ENCODE measurements around the gene NT5C1B.
"Not testable (repeated sequence)": the region's sequence is repeated elsewhere in the genome, so short reads cannot be mapped to it uniquely, and the experiment has no call there.

The NT5C1B gene

GRCh38 chr2:18589354-18589753 lies at the start of gene NT5C1B:
NT5C1B (minus strand) TSS chr2:18589569; CDS start chr2:18589468, 101 bp downstream.
- DNase-seq: no peak

- peak; percentile 70 for DNase-seq
These were observed 47.8 kb upstream of the NT5C1B start for GRCh38 chr2:18637196-18637595.

- DNase-seq: not testable (repeated sequence)
These were observed 43.3 kb upstream of the NT5C1B start for GRCh38 chr2:18632699-18633098.

- DNase-seq: no peak
These were observed 41.6 kb upstream of the NT5C1B start for GRCh38 chr2:18630941-18631340.

DNA sequence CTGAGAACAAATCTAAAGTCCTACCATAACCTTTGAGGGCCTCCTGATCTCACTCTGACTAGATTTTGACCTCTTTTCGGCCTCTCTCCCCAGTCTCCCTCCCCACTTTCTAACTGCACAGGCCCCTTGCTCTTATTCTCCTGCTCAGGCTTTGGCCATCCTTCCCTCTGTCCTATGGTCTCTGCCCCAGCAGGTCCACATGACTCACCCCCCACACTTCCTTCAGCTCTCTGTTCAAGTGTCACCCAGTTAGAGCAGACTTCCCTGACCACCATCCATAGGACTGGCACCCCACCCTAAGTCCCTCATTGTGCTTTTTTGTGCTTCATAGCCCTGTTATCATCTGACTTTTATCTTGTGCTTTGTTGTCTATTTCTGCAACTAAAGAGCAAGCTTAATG lies 41.2 kb upstream of the NT5C1B start:
- DNase-seq: no peak

DNA sequence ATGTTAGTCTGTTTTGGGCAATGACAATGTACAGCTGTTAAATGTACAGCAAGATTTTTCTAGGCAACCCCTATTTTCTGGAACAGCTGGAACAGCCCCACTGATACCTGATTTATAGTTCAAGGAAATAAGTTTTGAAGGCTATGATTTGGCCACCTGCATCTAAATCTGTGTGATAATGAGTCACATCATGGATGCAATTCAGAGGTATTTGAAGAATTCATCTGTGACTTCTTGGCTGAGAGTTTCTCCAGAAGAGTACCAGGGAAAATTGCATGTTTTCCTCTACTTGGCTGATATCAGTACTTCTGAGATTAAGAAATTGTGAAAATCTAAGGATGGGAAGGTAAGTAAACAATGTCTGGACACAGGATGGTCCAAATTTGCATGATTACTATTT lies 40.7 kb upstream of the NT5C1B start:
- DNase-seq: no peak

DNA sequence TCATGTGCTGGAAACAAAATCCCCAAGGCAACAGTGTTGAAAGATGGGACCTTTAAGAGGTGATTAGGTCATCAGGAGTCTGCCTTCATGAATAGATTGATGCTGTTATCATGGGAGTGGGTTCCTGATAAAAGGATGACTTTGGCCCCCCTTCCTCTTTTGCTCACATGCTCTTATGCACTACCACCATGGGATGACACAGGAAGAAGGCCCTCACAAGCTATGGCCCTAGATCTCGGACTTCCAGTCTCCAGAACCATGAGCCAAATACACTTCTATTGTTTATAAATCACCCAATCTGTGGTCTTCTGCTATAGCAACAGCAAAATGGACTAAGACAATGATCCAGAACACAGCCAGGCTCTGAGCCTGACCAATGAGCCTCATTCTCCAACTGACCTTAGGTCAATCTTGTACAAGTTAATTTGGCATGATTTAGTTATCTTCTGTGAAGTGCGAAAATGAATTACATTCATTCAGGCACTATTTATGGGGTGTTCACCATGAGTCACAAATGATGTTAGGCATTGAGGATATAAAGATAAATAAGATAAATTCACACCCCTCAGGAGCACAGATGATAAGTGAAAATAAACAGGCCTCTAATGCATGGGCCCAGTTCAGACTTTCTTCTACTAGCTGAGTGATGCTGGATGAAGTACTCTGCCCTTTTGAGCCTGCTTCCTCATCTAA lies 37.7 kb upstream of the NT5C1B start:
- no peak for DNase-seq

DNA sequence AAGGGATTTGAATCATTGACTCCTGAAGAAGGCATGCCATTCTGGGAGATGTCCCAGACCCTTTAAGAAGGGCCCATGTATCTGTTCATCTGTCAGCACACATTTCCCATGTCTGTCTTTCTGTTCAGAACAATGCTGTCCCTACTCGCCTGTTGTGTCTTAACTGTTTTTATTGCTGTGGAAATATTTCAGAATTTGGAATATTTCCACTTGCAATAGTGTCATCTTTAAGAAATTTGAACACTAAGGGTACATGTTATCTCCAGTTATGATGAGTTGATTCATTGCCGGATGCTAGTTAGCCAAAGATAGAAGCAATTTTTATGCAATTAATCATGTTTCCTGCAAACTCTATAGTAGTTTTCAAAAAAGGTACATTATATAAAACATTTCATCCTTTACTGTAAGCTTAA lies 36.9 kb upstream of the NT5C1B start:
- DNase-seq: no peak

DNA sequence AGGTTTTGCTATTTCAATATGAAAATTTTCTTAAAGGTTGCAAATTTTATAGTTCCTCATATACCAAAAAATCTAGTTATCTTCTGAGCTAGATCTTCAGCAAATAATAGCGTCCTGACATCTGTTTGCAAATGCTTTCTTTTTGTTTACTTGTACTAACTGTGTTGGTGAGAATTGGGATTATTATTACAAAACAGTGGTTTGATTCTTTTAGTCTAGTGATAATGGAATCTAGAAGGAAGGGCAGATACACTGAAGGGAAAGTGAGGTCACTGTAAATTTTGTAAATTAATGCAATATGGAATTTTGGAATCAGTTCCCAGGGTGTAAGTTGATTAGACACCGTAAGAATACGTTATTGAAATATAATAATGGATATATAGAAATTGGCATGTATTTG lies 36.2 kb upstream of the NT5C1B start:
- DNase-seq: no peak

- DNase-seq: no peak
These were observed 34.4 kb upstream of the NT5C1B start for GRCh38 chr2:18623782-18624181.

DNA sequence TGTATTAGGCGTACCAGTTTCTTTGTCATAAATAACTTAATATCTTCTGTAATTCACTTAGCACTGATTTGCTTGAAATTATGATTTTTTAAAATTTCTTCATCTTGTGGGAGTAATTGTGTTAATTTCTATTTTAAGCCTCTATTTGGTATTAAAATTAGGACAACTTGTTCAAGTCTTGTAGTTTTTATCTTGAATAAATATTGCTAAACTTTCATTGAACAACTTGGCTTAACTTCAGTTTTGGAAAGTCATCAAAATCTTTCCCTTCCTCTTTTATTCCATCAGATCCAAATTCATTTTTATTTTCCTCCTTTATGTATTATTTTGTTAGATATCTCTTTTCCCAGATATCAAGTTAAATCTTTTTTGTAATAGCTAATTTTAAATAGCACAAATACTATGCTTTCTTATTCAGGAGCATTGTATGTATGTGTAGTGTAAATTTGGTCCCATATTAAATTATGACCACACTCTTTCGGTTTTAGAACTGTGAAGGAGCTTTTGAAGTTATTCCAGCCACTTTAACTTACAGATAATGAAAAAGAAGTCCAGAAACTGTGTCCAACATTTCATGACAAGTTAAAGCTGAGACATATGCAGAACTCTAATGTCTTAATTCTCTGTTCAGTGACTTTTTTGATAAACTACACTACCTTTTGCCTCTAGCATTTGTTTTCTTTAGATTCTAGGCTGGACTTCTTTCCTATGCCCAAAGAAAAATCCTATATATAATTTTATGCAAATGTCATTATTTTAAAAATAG lies 31.7 kb upstream of the NT5C1B start:
- DNase-seq: no peak

- no peak for DNase-seq
These were observed 29.7 kb upstream of the NT5C1B start for GRCh38 chr2:18619091-18619490.

DNA sequence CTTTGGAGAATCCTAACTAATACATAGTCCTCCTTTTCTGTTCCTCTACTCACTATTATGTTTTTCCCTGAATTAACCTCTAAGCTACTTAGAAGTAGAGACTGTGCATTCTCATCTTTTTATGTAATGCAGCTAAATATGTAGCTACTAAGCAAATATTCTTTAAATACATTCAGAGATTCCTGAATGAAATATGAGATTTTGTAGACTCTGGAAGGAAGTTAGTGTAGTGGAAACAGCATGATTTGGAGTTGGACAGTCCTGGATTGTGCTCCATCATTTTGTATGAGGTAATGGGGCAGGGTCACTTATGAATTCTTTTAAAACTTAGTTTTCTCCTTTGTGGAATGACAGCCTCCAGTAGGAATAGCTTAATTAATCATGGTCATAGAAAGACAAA lies 24.7 kb upstream of the NT5C1B start:
- no peak for DNase-seq

GRCh38 chr2:18612133-18612532 lies 22.8 kb upstream of the NT5C1B start:
- DNase-seq: no peak

DNA sequence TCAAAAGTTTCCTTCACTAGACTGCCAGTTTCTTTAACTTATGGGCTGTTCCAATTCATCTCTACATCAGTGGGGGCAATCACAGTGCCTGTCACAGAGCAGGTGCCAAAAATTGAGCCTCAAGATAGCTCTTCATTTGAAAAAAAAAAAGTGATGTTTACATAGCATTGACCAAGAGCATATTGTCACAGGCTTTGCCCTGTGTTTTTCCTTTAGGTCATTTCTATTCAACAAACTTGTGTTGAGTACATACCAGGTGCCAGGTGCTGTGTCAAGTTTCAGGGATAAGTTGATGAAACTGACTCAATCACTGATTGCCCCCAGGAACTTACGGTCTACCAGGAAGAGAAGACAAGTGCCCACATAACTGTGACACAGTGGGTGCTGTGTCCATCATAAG lies 22.2 kb upstream of the NT5C1B start:
- DNase-seq: no peak

- no peak for DNase-seq
These were observed 21.8 kb upstream of the NT5C1B start for GRCh38 chr2:18611184-18611583.

GRCh38 chr2:18610651-18611050 lies 21.3 kb upstream of the NT5C1B start:
- no peak for DNase-seq

DNA sequence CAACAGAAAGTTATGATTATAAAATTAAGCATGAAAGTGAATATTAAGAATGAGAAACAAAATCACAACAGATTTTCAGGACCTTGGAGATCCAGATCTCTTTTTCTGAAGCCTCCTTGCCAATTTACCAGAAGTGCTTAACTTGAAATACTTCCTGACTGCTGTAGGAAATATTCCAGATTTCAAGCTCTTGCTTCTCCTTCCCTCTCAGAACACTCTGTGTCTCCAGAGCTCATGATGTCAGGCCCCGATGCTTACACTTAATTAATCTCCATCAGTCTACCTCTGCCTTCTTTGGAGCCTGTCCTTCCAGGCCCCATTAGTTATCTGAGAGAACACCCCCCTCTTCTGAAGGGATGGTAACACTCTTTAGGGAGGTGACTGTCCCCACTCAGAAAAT lies 20.7 kb upstream of the NT5C1B start:
- no peak for DNase-seq

DNA sequence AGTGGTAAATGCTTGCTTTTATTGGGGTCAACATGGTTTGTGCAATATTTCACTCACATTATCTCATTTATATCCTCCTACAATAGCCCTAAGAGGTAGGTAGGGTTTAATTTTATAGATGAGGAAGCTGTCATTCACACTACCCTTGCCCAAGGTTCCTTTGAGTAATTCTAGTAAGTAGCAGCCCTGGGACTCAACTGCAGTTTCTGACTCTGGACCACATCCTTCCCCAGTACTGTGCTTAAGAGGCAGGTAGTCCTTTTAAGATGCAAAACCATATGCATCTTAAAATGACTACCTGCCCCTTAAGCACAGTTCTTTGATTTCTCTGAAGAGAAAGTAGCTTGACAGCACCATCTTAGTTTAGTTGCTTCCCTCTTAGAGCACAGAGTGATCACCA lies 15.7 kb upstream of the NT5C1B start:
- DNase-seq: no peak

- DNase-seq: no peak
These were observed 15.1 kb upstream of the NT5C1B start for GRCh38 chr2:18604531-18604885.

DNA sequence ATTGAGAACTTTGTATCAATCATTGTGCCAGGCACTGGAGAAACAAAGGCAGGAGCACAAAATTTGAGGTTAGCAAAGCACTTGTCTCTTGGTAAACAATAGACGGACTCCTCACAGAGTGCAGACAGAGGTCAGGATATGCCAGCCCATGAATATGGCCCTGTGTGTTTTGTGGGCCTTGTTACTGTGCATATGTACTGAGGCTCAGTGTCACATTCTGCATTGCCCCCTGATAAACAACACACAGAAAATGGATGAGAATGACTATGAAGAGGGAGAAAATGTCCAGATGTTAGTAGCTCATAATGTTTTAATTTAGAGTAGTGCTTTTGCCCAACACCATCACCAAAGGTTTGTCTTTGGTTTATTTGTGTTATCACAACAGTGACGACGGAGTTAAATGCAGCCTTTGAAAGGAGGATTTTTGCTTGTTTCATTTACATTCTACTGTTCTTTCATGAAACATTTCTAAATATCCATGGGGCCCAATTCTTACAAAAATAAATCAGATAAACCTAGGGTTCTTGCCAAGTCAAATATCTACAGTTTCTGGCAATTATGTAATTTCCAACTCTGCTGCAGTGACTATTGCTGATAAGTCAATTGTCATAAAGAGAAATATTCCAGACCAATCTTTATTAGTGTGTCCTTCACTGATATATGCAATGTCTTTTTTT lies 14.6 kb upstream of the NT5C1B start:
- DNase-seq: no peak

DNA sequence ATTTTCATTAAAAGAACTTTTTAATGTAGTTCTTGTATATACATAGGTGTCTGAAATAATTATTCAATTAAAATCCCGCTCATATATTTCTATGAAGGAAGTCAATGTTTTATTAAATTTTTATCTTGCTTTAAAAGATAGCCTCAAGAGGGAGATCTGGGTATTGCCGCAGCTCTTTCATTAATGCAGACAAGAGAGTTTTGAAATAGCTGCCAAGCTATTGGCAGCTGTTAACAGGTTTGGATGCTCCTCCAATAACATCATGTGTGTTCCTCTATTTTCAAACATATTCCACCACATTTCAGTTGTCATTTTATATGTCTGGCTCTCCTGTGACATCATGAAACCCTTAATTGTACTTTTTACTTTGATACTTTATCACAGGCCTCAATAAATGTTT lies 12.9 kb upstream of the NT5C1B start:
- no peak for DNase-seq

- no peak for DNase-seq
These were observed 10.9 kb upstream of the NT5C1B start for GRCh38 chr2:18600255-18600613.

DNA sequence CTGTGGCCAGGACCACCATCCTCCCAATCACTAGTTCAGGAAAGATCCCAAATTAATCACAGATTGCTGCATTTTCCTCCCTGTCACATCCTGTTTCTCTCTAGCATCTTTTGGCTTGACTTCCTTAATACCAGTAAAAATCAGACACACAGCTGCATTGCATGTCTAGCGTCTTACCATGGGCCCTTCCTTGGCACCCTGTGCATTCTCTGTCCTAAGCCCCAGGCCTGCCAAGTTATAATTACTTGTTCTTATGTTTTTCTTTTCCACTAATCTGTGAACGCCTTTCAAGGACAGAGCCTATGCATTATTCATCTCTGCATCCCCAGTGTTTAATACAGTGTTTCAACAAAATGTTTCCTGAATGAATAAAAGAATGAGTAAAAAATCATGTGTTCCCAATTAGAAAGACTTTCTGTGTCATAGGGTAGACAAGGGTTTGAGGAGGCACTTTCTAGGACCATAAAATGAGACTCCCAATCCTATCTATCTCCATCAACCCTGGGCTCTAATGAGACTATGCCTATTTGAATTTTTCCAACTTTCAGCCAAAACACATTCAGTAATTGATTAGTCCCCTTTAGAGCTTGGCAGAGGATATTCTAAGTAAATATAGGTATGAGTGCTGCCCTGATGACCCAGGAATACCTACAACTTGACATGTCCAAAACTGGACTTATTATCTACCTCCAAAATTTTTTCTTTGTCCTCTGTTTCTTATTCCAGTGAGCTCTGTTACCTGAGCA lies 10.3 kb upstream of the NT5C1B start:
- no peak for DNase-seq

Data from NCI-H2029 treated with DMSO at 0.1 percent for 48 hours (cell line).